IMR-90 (cell line): ENCODE measurements around the gene CCR9. TPM values are rescaled to one million over a fixed set of nuclear protein-coding genes. Genes with fewer than 3 reads are reported as not detected.

ENCODE experiments used
- ATAC-seq: fragments of 200-7000 bp; cut with Tn5 transposase; 2 replicates; pipeline ENCODE4 v1.9.1; 2020; ENCODE audit warnings: low read depth, mild to moderate bottlenecking, moderate library complexity
- Bru-seq: library from RNA; stranded (reverse); fragments of 400-500 nt; gene quantifications from one replicate; lab custom pipeline; 2021; lab: Mats Ljungman, UMichigan
- BruChase-seq, 2 experiments: library from RNA; stranded (reverse); fragments of 400-500 nt; gene quantifications; one replicate each; lab custom pipeline; 2021; lab: Mats Ljungman, UMichigan
- BruUV-seq: library from RNA; stranded (reverse); fragments of 400-500 nt; replicated peaks from 2 replicates; lab custom pipeline; 2021; lab: Mats Ljungman, UMichigan
- CTCF ChIA-PET: fragments of 300-600 bp; formaldehyde crosslinking; extraction: SDS; loops from one replicate; lab custom pipeline; 2021; ENCODE audit warnings: antibody characterized with exemption; lab: Yijun Ruan, JAX
- POLR2A ChIA-PET: fragments of 300-600 bp; sonication (Branson Sonifier 250); formaldehyde crosslinking; loops from one replicate; lab custom pipeline; 2022; ENCODE audit warnings: antibody characterized with exemption; ENCODE audit not compliant: unreplicated experiment; lab: Charles Lee
- DNase-seq: peaks from one replicate; pipeline ENCODE4 v3.0.0; 2013
- H2AFZ ChIP-seq: replicated peaks from 2 replicates; pipeline ENCODE3; 2013; ENCODE audit warnings: low read length, mild to moderate bottlenecking; ENCODE audit not compliant: poor library complexity
- H2AK5ac ChIP-seq: 2 replicates; pipeline ENCODE4 v1.6.1; 2013; ENCODE audit warnings: low read depth, low read length, inconsistent platforms
- H2AK9ac ChIP-seq: replicated peaks from 2 replicates; pipeline ENCODE3; 2013; ENCODE audit warnings: mild to moderate bottlenecking, low read depth, low read length, moderate library complexity; ENCODE audit not compliant: poor library complexity
- H2BK120ac ChIP-seq: 2 replicates; pipeline ENCODE4 v1.6.1; 2013; ENCODE audit warnings: low read depth, low read length, inconsistent platforms
- H2BK15ac ChIP-seq: 3 replicates; pipeline ENCODE4 v1.6.1; 2013; ENCODE audit warnings: low read depth, low read length, inconsistent platforms
- H2BK20ac ChIP-seq: 2 replicates; pipeline ENCODE4 v1.6.1; 2013; ENCODE audit warnings: low read depth, mild to moderate bottlenecking, inconsistent platforms, low read length, moderate library complexity
- H2BK5ac ChIP-seq: 2 replicates; pipeline ENCODE4 v1.6.1; 2013; ENCODE audit warnings: mild to moderate bottlenecking, low read depth, low read length, inconsistent platforms; ENCODE audit not compliant: poor library complexity, severe bottlenecking
- H3K14ac ChIP-seq: replicated peaks from 2 replicates; pipeline ENCODE4 v1.6.1; 2013; ENCODE audit warnings: low read depth, low read length, inconsistent platforms
- H3K18ac ChIP-seq: 2 replicates; pipeline ENCODE4 v1.6.1; 2013; ENCODE audit warnings: low read depth, low read length, control low read depth
- H3K23ac ChIP-seq: 2 replicates; pipeline ENCODE4 v1.6.1; 2013; ENCODE audit warnings: low read depth, low read length, inconsistent platforms
- H3K27ac ChIP-seq: 2 replicates; pipeline ENCODE4 v1.5.1; 2013; ENCODE audit warnings: mild to moderate bottlenecking, control low read depth, low read length; ENCODE audit not compliant: insufficient read depth
- H3K27me3 ChIP-seq: 2 replicates; pipeline ENCODE4 v1.6.1; 2013; ENCODE audit warnings: low read length; ENCODE audit not compliant: control insufficient read depth, insufficient read depth
- H3K36me3 ChIP-seq: 2 replicates; pipeline ENCODE4 v1.6.1; 2013; ENCODE audit warnings: low read length, mixed read lengths; ENCODE audit not compliant: control insufficient read depth, insufficient read depth
- H3K4ac ChIP-seq: 2 replicates; pipeline ENCODE4 v1.6.1; 2013; ENCODE audit warnings: low read depth, low read length, inconsistent platforms
- H3K4me1 ChIP-seq: 2 replicates; pipeline ENCODE4 v1.6.1; 2013; ENCODE audit warnings: low read length, mixed read lengths; ENCODE audit not compliant: control insufficient read depth, insufficient read depth
- H3K4me2 ChIP-seq: 2 replicates; pipeline ENCODE4 v1.6.1; 2013; ENCODE audit warnings: low read depth, mild to moderate bottlenecking, control low read depth, low read length, moderate library complexity
- H3K4me3 ChIP-seq: 2 replicates; pipeline ENCODE4 v1.5.1; 2013; ENCODE audit warnings: low read depth, mild to moderate bottlenecking, control low read depth, low read length, moderate library complexity; ENCODE audit not compliant: insufficient read depth
- H3K56ac ChIP-seq: 2 replicates; pipeline ENCODE4 v1.6.1; 2013; ENCODE audit warnings: low read length, inconsistent platforms; ENCODE audit not compliant: insufficient read depth; ENCODE audit errors: extremely low read depth
- H3K79me1 ChIP-seq, 2 experiments: 2 replicates each; pipeline ENCODE4 v1.6.1; 2013; ENCODE audit warnings: low read length in 2 of 2, inconsistent platforms in 1 of 2, low read depth in 1 of 2
- H3K9ac ChIP-seq: 2 replicates; pipeline ENCODE4 v1.6.1; 2013; ENCODE audit warnings: low read depth, low read length, control low read depth
- H3K9me1 ChIP-seq: 2 replicates; pipeline ENCODE4 v1.6.1; 2013; ENCODE audit warnings: low read length, inconsistent platforms; ENCODE audit not compliant: insufficient read depth
- H3K9me3 ChIP-seq: 2 replicates; pipeline ENCODE4 v1.6.1; 2013; ENCODE audit warnings: low read length; ENCODE audit not compliant: control insufficient read depth, insufficient read depth
- H4K20me1 ChIP-seq: 2 replicates; pipeline ENCODE4 v1.6.1; 2013; ENCODE audit warnings: low read length, inconsistent platforms; ENCODE audit not compliant: insufficient read depth
- H4K5ac ChIP-seq: 2 replicates; pipeline ENCODE4 v1.6.1; 2013; ENCODE audit warnings: mild to moderate bottlenecking, low read depth, low read length, control low read depth
- H4K8ac ChIP-seq, 2 experiments: 2 replicates each; pipeline ENCODE4 v1.6.1; 2013; ENCODE audit warnings: low read depth in 2 of 2, low read length in 2 of 2, control low read depth in 1 of 2, inconsistent platforms in 1 of 2
- H4K91ac ChIP-seq: 2 replicates; pipeline ENCODE4 v1.6.1; 2013; ENCODE audit warnings: low read depth, low read length, inconsistent platforms; ENCODE audit not compliant: insufficient read depth
- CEBPB ChIP-seq: IDR thresholded peaks from 2 replicates; pipeline ENCODE4 v1.6.1; 2012; ENCODE audit warnings: low read depth, low read length, improper control_type of control experiment
- CHD1 ChIP-seq: IDR thresholded peaks from 2 replicates; pipeline ENCODE4 v1.6.1; 2012; ENCODE audit warnings: low read depth, low read length, improper control_type of control experiment
- FOS ChIP-seq: fragments of 150-350 bp; IDR thresholded peaks from 2 replicates; pipeline ENCODE4 v1.6.1; 2016; ENCODE audit warnings: low read depth, low read length
- MAFK ChIP-seq: IDR thresholded peaks from 2 replicates; pipeline ENCODE4 v1.6.1; 2012; ENCODE audit warnings: low read depth, low read length, improper control_type of control experiment
- MAZ ChIP-seq: IDR thresholded peaks from 2 replicates; pipeline ENCODE4 v1.6.1; 2012; ENCODE audit warnings: low read depth, mild to moderate bottlenecking, low read length, improper control_type of control experiment, moderate library complexity, borderline replicate concordance
- MXI1 ChIP-seq: IDR thresholded peaks from 2 replicates; pipeline ENCODE4 v1.6.1; 2012; ENCODE audit warnings: low read depth, mild to moderate bottlenecking, low read length, moderate library complexity, borderline replicate concordance
- POLR2A ChIP-seq: IDR thresholded peaks from 2 replicates; pipeline ENCODE4 v1.6.1; 2012; ENCODE audit warnings: mild to moderate bottlenecking, low read depth, low read length
- RAD21 ChIP-seq: IDR thresholded peaks from 2 replicates; pipeline ENCODE4 v1.6.1; 2012; ENCODE audit warnings: low read length, improper control_type of control experiment
- RCOR1 ChIP-seq: IDR thresholded peaks from 2 replicates; pipeline ENCODE4 v1.6.1; 2012; ENCODE audit warnings: mild to moderate bottlenecking, low read length, improper control_type of control experiment; ENCODE audit not compliant: insufficient replicate concordance
- RFX5 ChIP-seq: IDR thresholded peaks from 2 replicates; pipeline ENCODE4 v1.8.0; 2012; ENCODE audit warnings: low read depth, mild to moderate bottlenecking, low read length, moderate library complexity
- SMC3 ChIP-seq: fragments of 150-350 bp; IDR thresholded peaks from 2 replicates; pipeline ENCODE4 v1.6.1; 2016; ENCODE audit warnings: low read depth, mild to moderate bottlenecking, antibody characterized with exemption, low read length, moderate library complexity
- WGBS, 2 experiments: methylation state at CpG; one replicate each; pipeline versions ENCODE4 v1.1.5 to v1.1.7; 2013; ENCODE audit warnings: missing lambda C conversion rate in 2 of 2; ENCODE audit not compliant: insufficient read length in 1 of 2; ENCODE audit errors: extremely low coverage in 2 of 2; 5-methylcytosine and 5-hydroxymethylcytosine counted together
- dilution Hi-C: fragments of 300-500 bp; cut with HindIII; formaldehyde crosslinking; loops from one replicate; pipeline ENCODE4 v1.14.3; 2018; ENCODE audit warnings: low sequenced_read_pairs; ENCODE audit not compliant: unreplicated experiment
- in situ Hi-C: fragments of 300-500 bp; cut with MboI; formaldehyde crosslinking; loops from 3 replicates; pipeline ENCODE4 v1.14.3; 2019; ENCODE audit warnings: low sequenced_read_pairs, inconsistent platforms, mixed read lengths
- intact Hi-C: fragments of 100-400 bp; cut with micrococcal nuclease; formaldehyde crosslinking; loops from 2 replicates; pipeline ENCODE4 v1.10.0; 2022
- long read RNA-seq: library from polyadenylated mRNA; unstranded; transcript quantifications from one replicate; pipeline ENCODE4 v2.0.0, GENCODE V29; 2021; ENCODE audit not compliant: unreplicated experiment
- polyA plus RNA-seq, 3 experiments: library from polyadenylated mRNA; depleted of rRNA; stranded (reverse); fragments of >200 nt; gene quantifications; 2 replicates each; pipeline ENCODE4 v1.2.3, GENCODE V29; 2012; ENCODE audit warnings: low replicate concordance in 1 of 3
- total RNA-seq: library from RNA; depleted of rRNA; stranded (reverse); fragments of >200 nt; gene quantifications from 2 replicates; pipeline ENCODE4 v1.2.3, GENCODE V29; 2012; rRNA removed
- TF ChIP-seq, protein P1 (sequence below): fragments of 150-350 bp; IDR thresholded peaks from 2 replicates; pipeline ENCODE4 v1.6.1; 2017; ENCODE audit warnings: mild to moderate bottlenecking, antibody characterized with exemption, low read length, low read depth
- TF ChIP-seq, protein P2 (sequence below): conservative IDR thresholded peaks from 2 replicates; pipeline ENCODE4 v1.5.1; 2012; ENCODE audit warnings: mild to moderate bottlenecking, low read depth, low read length, improper control_type of control experiment

The CCR9 gene, protein sequence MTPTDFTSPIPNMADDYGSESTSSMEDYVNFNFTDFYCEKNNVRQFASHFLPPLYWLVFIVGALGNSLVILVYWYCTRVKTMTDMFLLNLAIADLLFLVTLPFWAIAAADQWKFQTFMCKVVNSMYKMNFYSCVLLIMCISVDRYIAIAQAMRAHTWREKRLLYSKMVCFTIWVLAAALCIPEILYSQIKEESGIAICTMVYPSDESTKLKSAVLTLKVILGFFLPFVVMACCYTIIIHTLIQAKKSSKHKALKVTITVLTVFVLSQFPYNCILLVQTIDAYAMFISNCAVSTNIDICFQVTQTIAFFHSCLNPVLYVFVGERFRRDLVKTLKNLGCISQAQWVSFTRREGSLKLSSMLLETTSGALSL
- total RNA-seq (not detected in 2 replicates), polyA plus RNA-seq (2012; rRNA removed) (not detected in 2 replicates), Bru-seq, nascent RNA (not detected), BruChase-seq, experiment 1, labeled RNA remaining after a 6-hour chase (not detected), BruChase-seq, experiment 2, labeled RNA remaining after a 2-hour chase (not detected)
- polyA plus RNA-seq (2012; cell fraction: cytosol; rRNA removed) = not detected in 2 replicates
- polyA plus RNA-seq (2012; cell fraction: nucleus; rRNA removed; ENCODE audit: low replicate concordance) = not detected in 2 replicates
- long read RNA-seq = 0 reads

DNA sequence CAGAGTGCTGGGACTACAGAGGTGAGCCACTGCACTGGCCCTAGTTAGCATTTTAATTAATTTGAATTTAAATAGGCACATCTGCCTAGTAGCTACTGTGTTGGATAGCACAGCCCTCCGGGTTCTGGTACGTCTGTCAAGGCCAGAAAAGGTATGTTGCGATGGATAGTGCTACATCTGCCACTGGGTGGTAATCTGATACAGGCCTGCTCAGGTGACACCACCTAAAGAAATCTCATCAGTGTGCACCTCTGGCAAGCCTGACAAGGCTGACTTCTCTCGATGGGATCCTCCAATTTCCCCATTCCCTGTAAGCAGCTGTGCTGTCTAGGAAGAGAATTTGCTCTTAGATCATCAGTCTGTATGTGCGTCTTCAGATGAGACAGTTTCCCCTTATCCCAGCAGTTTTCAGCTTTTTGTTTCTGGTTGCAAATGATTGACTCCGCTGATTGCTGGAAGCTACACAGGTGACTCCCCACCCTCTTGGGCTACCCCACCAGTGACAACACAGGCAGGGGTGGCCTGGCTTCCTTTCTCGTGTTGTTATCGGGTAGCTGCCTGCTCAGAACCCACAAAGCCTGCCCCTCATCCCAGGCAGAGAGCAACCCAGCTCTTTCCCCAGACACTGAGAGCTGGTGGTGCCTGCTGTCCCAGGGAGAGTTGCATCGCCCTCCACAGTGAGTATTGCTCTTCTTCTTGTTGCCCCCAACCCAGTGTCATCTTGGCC lies at the start of gene CCR9:
TSS of gene CCR9 (plus strand) at position 565 of the 727 bp plus-strand sequence. CDS start 8,391 bp downstream, outside the sequence.
- H4K91ac ChIP-seq = no peak within 1 kb of the TSS
- H3K9ac ChIP-seq = no peak within 1 kb of the TSS
- intact Hi-C loops (no loop called here), dilution Hi-C loops (no loop called here), in situ Hi-C loops (no loop called here)
- no peak within 1 kb of the TSS for H2AK5ac ChIP-seq
- H2BK5ac ChIP-seq = no peak within 1 kb of the TSS
- no peaks in the 10 kb centered on the region for H3K9me1 ChIP-seq
- H3K9me3 ChIP-seq = no peaks in the 10 kb centered on the region
- BruUV-seq = no TSS peak
- ChIA-PET POLR2A (no interaction called here), CTCF (no interaction called here)
- no peak within 1 kb of the TSS for H4K5ac ChIP-seq
- WGBS, 2 experiments = 80% methylated on average over 3 of the region's 9 CpGs; no CpG with 5 or more reads in 1 of the 2 experiments
- H3K4me3 ChIP-seq = no peak within 1 kb of the TSS
- no peak within 1 kb of the TSS for H3K27ac ChIP-seq
- no peak for DNase-seq
- H2AK9ac ChIP-seq = no peak within 1 kb of the TSS
- no peak within 1 kb of the TSS for H3K56ac ChIP-seq
- H3K27me3 ChIP-seq = peaks cover 36% of the 10 kb centered on the region
- no peak within 1 kb of the TSS for H2BK15ac ChIP-seq
- TF ChIP-seq MXI1 (no peak), MAFK (no peak), MAZ (no peak), FOS (no peak), SMC3 (no peak), RFX5 (no peak), RCOR1 (no peak), CEBPB (no peak), RAD21 (no peak), CHD1 (no peak), POLR2A (no peak)
- TF ChIP-seq, protein P1, sequence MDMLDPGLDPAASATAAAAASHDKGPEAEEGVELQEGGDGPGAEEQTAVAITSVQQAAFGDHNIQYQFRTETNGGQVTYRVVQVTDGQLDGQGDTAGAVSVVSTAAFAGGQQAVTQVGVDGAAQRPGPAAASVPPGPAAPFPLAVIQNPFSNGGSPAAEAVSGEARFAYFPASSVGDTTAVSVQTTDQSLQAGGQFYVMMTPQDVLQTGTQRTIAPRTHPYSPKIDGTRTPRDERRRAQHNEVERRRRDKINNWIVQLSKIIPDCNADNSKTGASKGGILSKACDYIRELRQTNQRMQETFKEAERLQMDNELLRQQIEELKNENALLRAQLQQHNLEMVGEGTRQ = no peak
- TF ChIP-seq, protein P2, sequence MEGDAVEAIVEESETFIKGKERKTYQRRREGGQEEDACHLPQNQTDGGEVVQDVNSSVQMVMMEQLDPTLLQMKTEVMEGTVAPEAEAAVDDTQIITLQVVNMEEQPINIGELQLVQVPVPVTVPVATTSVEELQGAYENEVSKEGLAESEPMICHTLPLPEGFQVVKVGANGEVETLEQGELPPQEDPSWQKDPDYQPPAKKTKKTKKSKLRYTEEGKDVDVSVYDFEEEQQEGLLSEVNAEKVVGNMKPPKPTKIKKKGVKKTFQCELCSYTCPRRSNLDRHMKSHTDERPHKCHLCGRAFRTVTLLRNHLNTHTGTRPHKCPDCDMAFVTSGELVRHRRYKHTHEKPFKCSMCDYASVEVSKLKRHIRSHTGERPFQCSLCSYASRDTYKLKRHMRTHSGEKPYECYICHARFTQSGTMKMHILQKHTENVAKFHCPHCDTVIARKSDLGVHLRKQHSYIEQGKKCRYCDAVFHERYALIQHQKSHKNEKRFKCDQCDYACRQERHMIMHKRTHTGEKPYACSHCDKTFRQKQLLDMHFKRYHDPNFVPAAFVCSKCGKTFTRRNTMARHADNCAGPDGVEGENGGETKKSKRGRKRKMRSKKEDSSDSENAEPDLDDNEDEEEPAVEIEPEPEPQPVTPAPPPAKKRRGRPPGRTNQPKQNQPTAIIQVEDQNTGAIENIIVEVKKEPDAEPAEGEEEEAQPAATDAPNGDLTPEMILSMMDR = no peak
- no peak within 1 kb of the TSS for H3K14ac ChIP-seq
- no peak within 1 kb of the TSS for H2BK20ac ChIP-seq
- H3K79me1 ChIP-seq = no peaks in the 10 kb centered on the region
- H3K36me3 ChIP-seq = no peaks in the 10 kb centered on the region
- no peak within 1 kb of the TSS for H3K23ac ChIP-seq
- no peak for ATAC-seq
- no peak within 1 kb of the TSS for H2BK120ac ChIP-seq
- H4K8ac ChIP-seq = no peak within 1 kb of the TSS
- no peaks in the 10 kb centered on the region for H4K20me1 ChIP-seq
- H3K18ac ChIP-seq = no peak within 1 kb of the TSS
- peak within 1 kb of the TSS; percentile 23 for H2AFZ ChIP-seq
- H3K4ac ChIP-seq = no peak within 1 kb of the TSS
- H3K4me2 ChIP-seq = no peak within 1 kb of the TSS
- H3K4me1 ChIP-seq = no peaks in the 10 kb centered on the region; the same call in 1 of the 2 replicates
